Stimulated activated CD4-positive, alpha-beta T cell treated with anti-CD3 and anti-CD28 coated beads, TNF-alpha, amount 100 ng/mL, for 24 hours (primary cell): ENCODE results near the gene WASF2.
"Not testable (repeated sequence)": the region's sequence is repeated elsewhere in the genome, so short reads cannot be mapped to it uniquely, and the experiment has no call there.

ENCODE experiments used
- DNase-seq, 3 experiments: peaks; one replicate each; pipeline ENCODE4 v3.0.0-alpha.2; 2020; ENCODE audit warnings: low read depth in 3 of 3

Gene WASF2

GRCh38 chr1:27489973-27490741 lies at the start of gene WASF2:
TSS of gene WASF2 (minus strand) at chr1:27490167. CDS start at chr1:27428890, 61,277 bp downstream.
- DNase-seq = peak; percentile 94 to 97 (median 97)

GRCh38 chr1:27538793-27539192 lies 48.8 kb upstream of the WASF2 start:
- no peak for DNase-seq

- DNase-seq = not testable (repeated sequence)
Observed at GRCh38 chr1:27538305-27538676, 48.3 kb upstream of the WASF2 start.

GRCh38 chr1:27536767-27537166 lies 46.8 kb upstream of the WASF2 start:
- DNase-seq = no peak

- no peak for DNase-seq
Observed at GRCh38 chr1:27536010-27536757, 46.2 kb upstream of the WASF2 start.

GRCh38 chr1:27535386-27535785 lies 45.4 kb upstream of the WASF2 start:
- no peak for DNase-seq

- DNase-seq = no peak
Observed at GRCh38 chr1:27531959-27532685, 42.2 kb upstream of the WASF2 start.

GRCh38 chr1:27530192-27530591 lies 40.2 kb upstream of the WASF2 start:
- no peak for DNase-seq

- DNase-seq = no peak
Observed at GRCh38 chr1:27529704-27530018, 39.7 kb upstream of the WASF2 start.

- no peak for DNase-seq
Observed at GRCh38 chr1:27528818-27529703, 39.1 kb upstream of the WASF2 start.

GRCh38 chr1:27527890-27528817 lies 38.2 kb upstream of the WASF2 start:
- DNase-seq = peak in 1 of 3 experiments; percentile 43

- no peak for DNase-seq
Observed at GRCh38 chr1:27527223-27527889, 37.4 kb upstream of the WASF2 start.

- DNase-seq = no peak
Observed at GRCh38 chr1:27526569-27527222, 36.7 kb upstream of the WASF2 start.

GRCh38 chr1:27525296-27526272 lies 35.6 kb upstream of the WASF2 start:
- peak in 2 of 3 experiments; percentile 51 to 73 for DNase-seq

- no peak for DNase-seq
Observed at GRCh38 chr1:27523337-27524020, 33.5 kb upstream of the WASF2 start.

- DNase-seq = peak in 1 of 3 experiments; percentile 73
Observed at GRCh38 chr1:27522432-27523336, 32.7 kb upstream of the WASF2 start.
